ENCODE data around the gene PPARG. TPM values are rescaled to one million over a fixed set of nuclear protein-coding genes. Genes with fewer than 3 reads are reported as not detected.
A peak's percentile ranks its signal among the peaks of the same experiment; 100 is the strongest.
"Not testable (repeated sequence)": the region's sequence is repeated elsewhere in the genome, so short reads cannot be mapped to it uniquely, and the experiment has no call there.

The PPARG gene
- total RNA-seq, 1 donor = 1.9 TPM

- Histone ChIP-seq H3K27me3 (ENCODE audit: insufficient read depth, low read length) (no peaks in the 10 kb centered on the region), H3K9me3 (ENCODE audit: low read depth, low read length) (no peaks in the 10 kb centered on the region), H3K4me1 (ENCODE audit: insufficient read depth, low read length) (peaks cover 17% of the 10 kb centered on the region), H3K4me3 (ENCODE audit: low read length) (no peak overlapping the region)
These were observed 20.7 kb upstream of the PPARG start for GRCh38 chr3:12268049-12268735.

GRCh38 chr3:12270976-12271375 lies 17.9 kb upstream of the PPARG start:
- Histone ChIP-seq H3K4me1 (ENCODE audit: insufficient read depth, low read length) (peaks cover 11% of the 10 kb centered on the region), H3K9me3 (ENCODE audit: low read depth, low read length) (no peaks in the 10 kb centered on the region), H3K27me3 (ENCODE audit: insufficient read depth, low read length) (no peaks in the 10 kb centered on the region), H3K4me3 (ENCODE audit: low read length) (no peak overlapping the region)

GRCh38 chr3:12273045-12273695 lies 15.7 kb upstream of the PPARG start:
- no peak overlapping the region for H3K4me3 ChIP-seq (ENCODE audit: low read length)

GRCh38 chr3:12275974-12276650 lies 12.8 kb upstream of the PPARG start:
- Histone ChIP-seq H3K27me3 (ENCODE audit: insufficient read depth, low read length) (no peaks in the 10 kb centered on the region), H3K4me3 (ENCODE audit: low read length) (no peak overlapping the region), H3K9me3 (ENCODE audit: low read depth, low read length) (no peaks in the 10 kb centered on the region), H3K4me1 (ENCODE audit: insufficient read depth, low read length) (peaks cover 23% of the 10 kb centered on the region)

More at GRCh38 chr3:12273045-12273695, 15.7 kb upstream of the PPARG start:
- H3K4me1 ChIP-seq (ENCODE audit: insufficient read depth, low read length) = peaks cover 21% of the 10 kb centered on the region
- no peaks in the 10 kb centered on the region for H3K27me3 ChIP-seq (ENCODE audit: insufficient read depth, low read length)
- no peaks in the 10 kb centered on the region for H3K9me3 ChIP-seq (ENCODE audit: low read depth, low read length)

- peaks cover 23% of the 10 kb centered on the region for H3K4me1 ChIP-seq (ENCODE audit: insufficient read depth, low read length)
- not testable (repeated sequence) for H3K27me3 ChIP-seq (ENCODE audit: insufficient read depth, low read length); H3K9me3 ChIP-seq (ENCODE audit: low read depth, low read length); H3K4me3 ChIP-seq (ENCODE audit: low read length)
These were observed 12.0 kb upstream of the PPARG start for GRCh38 chr3:12276827-12277226.

- H3K9me3 ChIP-seq (ENCODE audit: low read depth, low read length) = no peaks in the 10 kb centered on the region
- H3K27me3 ChIP-seq (ENCODE audit: insufficient read depth, low read length) = peaks cover 1% of the 10 kb centered on the region
- no peak overlapping the region for H3K4me3 ChIP-seq (ENCODE audit: low read length)
- H3K4me1 ChIP-seq (ENCODE audit: insufficient read depth, low read length) = peaks cover 23% of the 10 kb centered on the region
These were observed 10.3 kb upstream of the PPARG start for GRCh38 chr3:12278566-12278965.

GRCh38 chr3:12279591-12280326 lies 9.1 kb upstream of the PPARG start:
- Histone ChIP-seq H3K4me1 (ENCODE audit: insufficient read depth, low read length) (peaks cover 23% of the 10 kb centered on the region), H3K27me3 (ENCODE audit: insufficient read depth, low read length) (peaks cover 10% of the 10 kb centered on the region), H3K9me3 (ENCODE audit: low read depth, low read length) (no peaks in the 10 kb centered on the region), H3K4me3 (ENCODE audit: low read length) (no peak overlapping the region)

GRCh38 chr3:12280357-12280806 lies 8.5 kb upstream of the PPARG start:
- H3K27me3 ChIP-seq (ENCODE audit: insufficient read depth, low read length) = peaks cover 16% of the 10 kb centered on the region
- H3K4me1 ChIP-seq (ENCODE audit: insufficient read depth, low read length) = peaks cover 23% of the 10 kb centered on the region
- no peaks in the 10 kb centered on the region for H3K9me3 ChIP-seq (ENCODE audit: low read depth, low read length)
- no peak overlapping the region for H3K4me3 ChIP-seq (ENCODE audit: low read length)

- Histone ChIP-seq H3K4me1 (ENCODE audit: insufficient read depth, low read length) (peaks cover 16% of the 10 kb centered on the region), H3K9me3 (ENCODE audit: low read depth, low read length) (no peaks in the 10 kb centered on the region), H3K4me3 (ENCODE audit: low read length) (no peak overlapping the region), H3K27me3 (ENCODE audit: insufficient read depth, low read length) (peaks cover 48% of the 10 kb centered on the region)
These were observed 4.3 kb upstream of the PPARG start for GRCh38 chr3:12284591-12284990.

- Histone ChIP-seq H3K9me3 (ENCODE audit: low read depth, low read length) (no peaks in the 10 kb centered on the region), H3K4me3 (ENCODE audit: low read length) (no peak overlapping the region), H3K27me3 (ENCODE audit: insufficient read depth, low read length) (peaks cover 49% of the 10 kb centered on the region), H3K4me1 (ENCODE audit: insufficient read depth, low read length) (peaks cover 16% of the 10 kb centered on the region)
These were observed 3.8 kb upstream of the PPARG start for GRCh38 chr3:12285003-12285555.

- H3K4me3 ChIP-seq (ENCODE audit: low read length); H3K9me3 ChIP-seq (ENCODE audit: low read depth, low read length): not testable (repeated sequence)
- Histone ChIP-seq H3K4me1 (ENCODE audit: insufficient read depth, low read length) (peaks cover 16% of the 10 kb centered on the region), H3K27me3 (ENCODE audit: insufficient read depth, low read length) (peaks cover 52% of the 10 kb centered on the region)
These were observed 3.1 kb upstream of the PPARG start for GRCh38 chr3:12285779-12286178.

GRCh38 chr3:12286504-12286903 lies 2.4 kb upstream of the PPARG start:
- Histone ChIP-seq H3K4me3 (ENCODE audit: low read length) (no peak overlapping the region), H3K4me1 (ENCODE audit: insufficient read depth, low read length) (peaks cover 16% of the 10 kb centered on the region), H3K9me3 (ENCODE audit: low read depth, low read length) (no peaks in the 10 kb centered on the region), H3K27me3 (ENCODE audit: insufficient read depth, low read length) (peaks cover 57% of the 10 kb centered on the region)

GRCh38 chr3:12286927-12287726 lies 1.7 kb upstream of the PPARG start:
- no peaks in the 10 kb centered on the region for H3K9me3 ChIP-seq (ENCODE audit: low read depth, low read length)
- peaks cover 16% of the 10 kb centered on the region for H3K4me1 ChIP-seq (ENCODE audit: insufficient read depth, low read length)
- peaks cover 57% of the 10 kb centered on the region for H3K27me3 ChIP-seq (ENCODE audit: insufficient read depth, low read length)
- no peak overlapping the region for H3K4me3 ChIP-seq (ENCODE audit: low read length)

GRCh38 chr3:12287727-12288181 lies 1.1 kb upstream of the PPARG start:
- H3K4me3 ChIP-seq (ENCODE audit: low read length) = peak overlapping the region; percentile 32
- no peaks in the 10 kb centered on the region for H3K9me3 ChIP-seq (ENCODE audit: low read depth, low read length)
- peaks cover 16% of the 10 kb centered on the region for H3K4me1 ChIP-seq (ENCODE audit: insufficient read depth, low read length)
- H3K27me3 ChIP-seq (ENCODE audit: insufficient read depth, low read length) = peaks cover 57% of the 10 kb centered on the region
